Hematopoietic multipotent progenitor cell (in vitro differentiated cells): ENCODE data around the gene TDRD9. TPM values are rescaled to one million over a fixed set of nuclear protein-coding genes. Genes with fewer than 3 reads are reported as not detected.
A peak's percentile ranks its signal among the peaks of the same experiment; 100 is the strongest.
"Not testable (repeated sequence)": the region's sequence is repeated elsewhere in the genome, so short reads cannot be mapped to it uniquely, and the experiment has no call there.

Source experiments
- DNase-seq, 3 donors: peaks; one replicate each; pipeline ENCODE4 v3.0.0-alpha.2; 2011 to 2015; ENCODE audit warnings: low read depth in 2 of 3, low spot score in 2 of 3
- total RNA-seq: library from RNA; depleted of rRNA; stranded (reverse); fragments of >200 nt; gene quantifications from one replicate; pipeline ENCODE4 v1.2.3, GENCODE V29; 2012

The TDRD9 gene
- total RNA-seq, 1 donor: 1.6 TPM

GRCh38 chr14:103916636-103917262, 11.5 kb upstream of the TDRD9 start:
- DNase-seq: no peak

- DNase-seq: peak; percentile 92 to 95 (median 92)
These were observed 7.0 kb upstream of the TDRD9 start for GRCh38 chr14:103920981-103921854.

- DNase-seq: not testable (repeated sequence)
These were observed 6.4 kb upstream of the TDRD9 start for GRCh38 chr14:103921855-103922200.

DNA sequence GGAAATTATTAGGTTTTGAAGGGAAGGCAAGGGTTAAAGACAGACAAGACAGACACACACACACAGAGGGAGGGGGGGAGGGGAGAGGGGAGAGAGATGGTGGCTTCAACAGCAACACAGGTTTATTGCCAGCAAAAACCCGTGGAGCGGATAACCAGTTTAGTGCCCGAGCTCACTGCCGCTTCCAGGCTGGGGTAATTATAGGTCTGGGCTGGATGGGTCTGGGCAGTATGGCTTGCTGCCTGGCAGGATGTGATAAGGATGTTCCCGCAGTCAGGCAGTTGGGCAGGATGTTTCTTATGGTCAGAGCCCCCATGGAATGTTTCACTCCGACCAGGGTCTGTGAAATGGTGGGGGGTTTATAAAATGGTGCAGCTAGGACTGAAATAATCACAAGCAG, 4.4 kb upstream of the TDRD9 start:
- DNase-seq: peak in 2 of 3 donors; percentile 69 to 85

DNA sequence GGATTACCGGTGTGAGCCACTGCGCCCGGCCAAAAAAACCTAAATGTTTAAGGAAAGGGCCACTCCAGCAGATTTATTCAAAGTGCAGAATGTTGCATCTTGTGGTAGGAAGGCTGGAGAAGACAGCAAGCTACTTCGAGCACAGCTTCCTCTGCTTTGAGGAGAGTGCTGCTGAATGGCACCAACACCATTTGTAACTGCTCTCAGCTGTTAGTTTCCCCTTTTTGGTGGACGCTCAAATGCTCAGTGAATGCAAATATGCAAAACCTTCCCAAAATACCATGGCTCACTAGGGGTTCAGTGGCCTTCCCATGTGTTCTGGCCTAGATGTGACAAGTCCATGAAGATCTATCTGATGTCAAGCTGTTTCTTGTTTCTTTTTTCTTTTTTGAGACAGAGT, 2.9 kb upstream of the TDRD9 start:
- DNase-seq: peak in 1 of 3 donors; percentile 20

DNA sequence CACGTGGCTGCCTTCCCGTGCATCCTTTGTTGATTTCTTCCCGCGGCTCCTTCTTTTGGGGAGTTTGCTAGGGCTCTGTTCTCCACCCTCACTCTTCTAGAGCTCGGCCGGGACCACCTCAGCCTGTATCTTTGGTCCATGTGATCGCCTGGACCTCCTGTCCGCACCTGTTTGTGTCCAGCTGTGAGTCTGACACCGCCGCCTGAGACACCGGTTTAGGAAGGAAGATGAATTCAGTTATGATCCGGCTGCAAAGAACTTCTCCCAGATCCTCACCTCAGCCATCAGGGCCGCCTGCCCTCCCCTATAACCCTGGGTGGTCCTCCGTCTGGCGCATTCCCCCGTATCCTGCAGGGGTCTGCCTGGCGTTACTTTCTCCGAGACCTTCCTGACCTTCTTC, 690 bp upstream of the TDRD9 start:
- no peak for DNase-seq

DNA sequence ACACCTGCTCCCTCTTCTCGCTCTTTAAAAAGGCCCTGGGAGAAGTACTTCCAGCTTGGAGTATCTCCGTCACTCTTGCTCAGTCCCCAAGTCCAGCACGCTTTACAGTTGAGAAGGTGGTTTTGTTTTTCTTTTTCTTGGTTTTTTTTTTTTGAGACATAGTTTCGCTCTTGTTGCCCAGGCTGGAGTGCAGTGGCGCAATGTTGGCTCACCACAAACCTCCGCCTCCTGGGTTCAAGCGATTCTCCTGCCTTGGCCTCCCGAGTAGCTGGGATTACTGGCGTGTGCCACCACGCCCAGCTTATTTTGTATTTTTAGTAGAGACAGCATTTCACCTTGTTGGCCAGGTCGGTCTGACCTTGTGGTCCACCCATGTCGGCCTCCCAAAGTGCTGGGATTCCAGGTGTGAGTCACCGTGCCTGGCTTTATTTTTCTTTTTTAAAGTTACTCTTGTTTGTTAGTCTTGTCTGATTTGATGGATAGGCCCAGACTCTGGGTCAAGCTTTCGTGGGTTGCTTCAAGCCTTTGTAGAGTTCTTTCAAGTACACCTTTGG, 1.9 kb downstream of the TDRD9 start:
- no peak for DNase-seq

DNA sequence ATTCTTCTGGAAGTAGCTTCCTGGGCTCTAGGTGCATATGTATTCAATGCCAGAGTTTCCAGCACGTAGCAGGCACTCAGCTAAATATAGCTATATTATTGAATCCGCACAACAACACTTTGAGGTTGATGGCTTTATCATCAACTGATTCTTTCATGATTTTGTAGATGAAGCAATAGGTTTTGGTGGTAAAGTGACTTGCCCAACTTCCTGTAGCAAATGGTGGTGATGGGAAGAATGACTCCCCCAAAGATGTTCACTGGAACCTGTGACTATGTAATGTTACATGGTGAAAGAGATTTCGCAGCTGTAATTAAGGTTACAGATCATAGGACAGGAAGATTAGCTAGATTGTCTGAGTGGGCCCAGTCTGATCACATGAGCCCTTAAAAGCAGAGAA, 3.2 kb downstream of the TDRD9 start:
- peak in 2 of 3 donors; percentile 27 to 59 for DNase-seq

GRCh38 chr14:103932791-103933490, 4.7 kb downstream of the TDRD9 start:
- DNase-seq: no peak

DNA sequence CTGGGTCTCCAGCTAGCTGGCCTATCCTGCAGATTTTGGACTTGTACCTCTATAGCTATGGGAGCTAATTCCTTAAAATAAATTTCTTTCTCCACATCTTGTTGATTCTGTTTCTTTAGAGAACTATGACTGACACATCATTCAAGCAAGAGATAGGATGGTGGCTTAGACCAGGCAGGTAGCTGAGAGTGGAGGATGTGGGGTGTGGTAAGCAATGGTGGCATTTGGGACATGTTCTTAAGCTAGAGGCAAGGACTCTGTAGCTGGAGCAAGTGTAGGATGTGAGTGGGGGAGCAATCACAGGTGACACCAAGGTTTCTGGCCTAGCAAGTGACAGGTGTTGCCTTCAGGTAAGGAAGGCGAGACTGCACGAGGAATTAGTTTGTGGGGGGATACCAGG, 6.8 kb downstream of the TDRD9 start:
- DNase-seq: no peak

GRCh38 chr14:103941462-103941861, 13.2 kb downstream of the TDRD9 start:
- DNase-seq: no peak

GRCh38 chr14:103941973-103942736, 13.9 kb downstream of the TDRD9 start, which contains the start of gene RD3L:
Gene RD3L, minus strand, starts transcription at chr14:103942529. Its CDS starts 834 bp downstream, at chr14:103941695.
- DNase-seq: no peak

GRCh38 chr14:103943673-103944072, 15.4 kb downstream of the TDRD9 start:
- DNase-seq: no peak

- no peak for DNase-seq
These were observed 18.7 kb downstream of the TDRD9 start for GRCh38 chr14:103946975-103947374.

GRCh38 chr14:103948442-103948841, 20.2 kb downstream of the TDRD9 start:
- DNase-seq: no peak

DNA sequence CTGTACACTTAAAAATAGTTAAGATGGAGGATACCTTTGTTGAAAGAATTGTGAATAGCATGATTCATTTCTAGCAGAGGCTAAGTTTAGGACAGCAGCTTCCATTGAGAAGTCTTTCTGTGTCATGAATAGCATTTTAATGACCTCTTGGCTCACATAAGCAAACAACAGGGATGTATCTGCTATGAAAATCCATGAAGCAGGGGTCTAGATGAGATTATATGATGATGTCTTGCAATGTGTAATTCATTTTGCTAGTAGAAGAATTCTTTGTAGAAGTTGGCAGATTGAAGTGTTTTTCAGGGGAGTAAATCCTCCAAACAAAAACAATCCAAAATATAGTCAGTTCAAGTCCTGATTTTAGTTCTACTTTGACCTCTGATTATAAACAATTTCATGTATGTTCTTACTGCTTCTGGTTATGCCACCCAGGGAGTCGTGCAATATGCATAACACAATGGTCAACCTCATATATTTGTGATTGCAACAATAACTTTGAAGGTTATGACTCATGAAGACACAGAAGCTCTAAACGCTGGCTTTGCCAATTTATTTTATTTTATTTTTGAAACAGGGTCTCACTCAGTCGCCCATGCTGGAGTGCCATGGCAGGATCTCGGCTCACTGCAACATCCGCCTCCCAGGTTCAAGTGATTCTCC, 21.0 kb downstream of the TDRD9 start:
- no peak for DNase-seq

DNA sequence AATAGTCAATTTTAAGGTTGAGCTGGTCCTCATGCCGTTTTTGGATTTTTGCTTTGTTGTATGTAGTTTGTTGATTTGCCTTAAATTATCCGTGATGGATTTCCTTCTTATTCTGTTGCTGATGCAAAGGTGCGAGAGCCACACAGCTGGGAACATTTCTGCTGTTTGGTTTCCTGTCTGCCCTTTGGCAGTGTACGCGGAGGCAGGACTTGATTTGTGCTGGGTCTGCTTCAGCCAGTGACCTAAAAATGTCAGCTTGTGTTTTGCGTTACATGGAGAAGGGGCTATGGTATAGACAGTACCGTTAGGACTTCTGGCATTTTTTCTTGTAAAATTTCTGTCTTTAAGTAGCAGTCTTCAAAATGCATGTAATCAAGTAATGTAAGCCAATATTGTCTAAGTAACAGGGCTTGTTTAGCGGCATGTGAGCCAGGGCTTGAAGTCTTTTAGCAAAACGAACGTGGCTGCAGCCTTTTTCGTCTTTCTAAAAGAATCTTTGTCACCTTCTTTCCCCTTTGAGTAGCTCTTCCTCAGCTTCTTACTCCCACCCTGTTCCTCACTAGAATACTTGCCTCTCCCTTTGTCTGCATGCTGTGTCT, 32.3 kb downstream of the TDRD9 start:
- DNase-seq: no peak

DNA sequence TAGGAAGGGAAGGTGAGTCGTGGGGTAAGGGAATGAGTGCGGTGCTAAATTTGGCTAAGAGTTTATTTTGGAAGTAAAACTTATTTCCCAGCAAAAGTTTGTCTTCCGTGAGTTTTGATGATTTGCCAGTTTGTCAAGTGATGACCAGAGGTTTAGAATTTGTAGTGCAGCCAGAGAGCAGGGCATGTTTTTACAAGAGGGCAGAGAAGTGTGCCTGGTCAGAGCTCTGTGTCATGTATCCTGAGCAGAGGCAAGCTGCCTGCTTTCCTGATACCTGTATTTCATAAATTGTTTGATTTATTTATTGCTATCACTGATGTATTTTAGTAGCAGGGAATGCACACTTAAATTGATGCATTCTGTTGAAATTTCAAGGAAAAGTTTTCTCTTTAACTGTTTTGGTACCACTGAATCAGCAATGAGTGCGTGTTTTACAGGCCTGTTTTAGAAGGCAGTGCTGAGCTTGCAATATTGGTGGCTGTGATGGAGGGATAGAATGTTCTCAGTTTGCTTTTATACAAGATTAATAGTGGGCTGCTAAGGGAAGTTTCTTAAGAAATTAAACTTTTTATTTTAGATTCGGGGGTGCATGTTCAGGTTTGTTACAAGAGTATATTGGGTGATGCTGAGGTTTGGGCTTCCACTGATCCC, 33.8 kb downstream of the TDRD9 start:
- no peak for DNase-seq

- no peak for DNase-seq
These were observed 38.4 kb downstream of the TDRD9 start for GRCh38 chr14:103966631-103967030.
